ENCODE measurements around the gene NRROS.

DNA sequence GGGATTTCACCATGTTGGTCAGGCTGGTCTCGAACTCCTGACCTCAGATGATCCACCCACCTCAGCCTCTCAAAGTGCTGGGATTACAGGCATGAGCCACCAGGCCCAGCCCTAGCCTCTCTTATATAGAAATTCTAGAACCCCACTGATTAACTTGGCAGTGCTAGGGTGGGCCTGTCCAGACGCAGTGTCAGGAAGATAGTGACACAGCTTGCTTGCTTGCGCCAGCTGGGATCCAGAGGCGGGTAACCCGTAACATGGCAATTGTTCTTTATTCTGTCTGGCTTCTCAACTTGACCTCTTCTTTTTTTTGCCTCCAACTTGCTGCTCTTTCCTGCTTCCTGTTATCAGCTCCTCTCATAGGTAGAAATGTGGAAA lies 56.3 kb downstream of the NRROS start:
- no peak for TF ChIP-seq SUZ12 (IDR thresholded peaks at IDR 0.05)
- no peak for TF ChIP-seq FOXK2 (IDR thresholded peaks at IDR 0.05)
- TF ChIP-seq FOXM1 (IDR thresholded peaks at IDR 0.05; ENCODE audit: borderline replicate concordance) = no peak
- TF ChIP-seq SP1 (IDR thresholded peaks at IDR 0.05) = no peak
- no peak for TF ChIP-seq NFRKB (IDR thresholded peaks at IDR 0.05)
- no peak for TF ChIP-seq ZNF384 (IDR thresholded peaks at IDR 0.05)

Data from HEK293T (cell line).